ENCODE data around the gene TEKT5.

TEKT5 gene

DNA sequence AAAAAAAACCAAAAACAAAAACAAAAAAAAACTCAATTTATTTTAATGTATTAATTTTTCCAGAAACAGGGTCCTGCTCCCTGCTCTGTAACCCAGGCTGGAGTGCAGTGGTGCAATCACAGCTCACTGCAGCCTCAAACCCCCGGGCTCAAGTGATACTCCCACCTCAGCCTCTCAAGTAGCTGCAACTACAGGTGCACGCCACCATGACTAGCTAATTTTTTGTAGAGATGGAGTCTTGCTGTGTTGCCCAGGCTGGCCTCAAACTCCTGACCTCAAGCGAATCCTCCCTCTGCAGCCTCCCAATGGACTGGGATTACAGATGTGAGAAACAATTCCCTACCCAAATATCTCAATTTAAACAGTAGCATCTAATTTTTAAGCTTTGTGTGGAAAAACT, 89.1 kb downstream of the TEKT5 start:
- no peak for DNase-seq (ENCODE audit: low read depth)
- H3K4me3 ChIP-seq (replicated peaks; ENCODE audit: low read depth, low read length) = no peak overlapping the region
- TF ChIP-seq, protein P1, sequence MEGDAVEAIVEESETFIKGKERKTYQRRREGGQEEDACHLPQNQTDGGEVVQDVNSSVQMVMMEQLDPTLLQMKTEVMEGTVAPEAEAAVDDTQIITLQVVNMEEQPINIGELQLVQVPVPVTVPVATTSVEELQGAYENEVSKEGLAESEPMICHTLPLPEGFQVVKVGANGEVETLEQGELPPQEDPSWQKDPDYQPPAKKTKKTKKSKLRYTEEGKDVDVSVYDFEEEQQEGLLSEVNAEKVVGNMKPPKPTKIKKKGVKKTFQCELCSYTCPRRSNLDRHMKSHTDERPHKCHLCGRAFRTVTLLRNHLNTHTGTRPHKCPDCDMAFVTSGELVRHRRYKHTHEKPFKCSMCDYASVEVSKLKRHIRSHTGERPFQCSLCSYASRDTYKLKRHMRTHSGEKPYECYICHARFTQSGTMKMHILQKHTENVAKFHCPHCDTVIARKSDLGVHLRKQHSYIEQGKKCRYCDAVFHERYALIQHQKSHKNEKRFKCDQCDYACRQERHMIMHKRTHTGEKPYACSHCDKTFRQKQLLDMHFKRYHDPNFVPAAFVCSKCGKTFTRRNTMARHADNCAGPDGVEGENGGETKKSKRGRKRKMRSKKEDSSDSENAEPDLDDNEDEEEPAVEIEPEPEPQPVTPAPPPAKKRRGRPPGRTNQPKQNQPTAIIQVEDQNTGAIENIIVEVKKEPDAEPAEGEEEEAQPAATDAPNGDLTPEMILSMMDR (IDR thresholded peaks at IDR 0.05; ENCODE audit: low read length, missing control alignments) = no peak

DNA sequence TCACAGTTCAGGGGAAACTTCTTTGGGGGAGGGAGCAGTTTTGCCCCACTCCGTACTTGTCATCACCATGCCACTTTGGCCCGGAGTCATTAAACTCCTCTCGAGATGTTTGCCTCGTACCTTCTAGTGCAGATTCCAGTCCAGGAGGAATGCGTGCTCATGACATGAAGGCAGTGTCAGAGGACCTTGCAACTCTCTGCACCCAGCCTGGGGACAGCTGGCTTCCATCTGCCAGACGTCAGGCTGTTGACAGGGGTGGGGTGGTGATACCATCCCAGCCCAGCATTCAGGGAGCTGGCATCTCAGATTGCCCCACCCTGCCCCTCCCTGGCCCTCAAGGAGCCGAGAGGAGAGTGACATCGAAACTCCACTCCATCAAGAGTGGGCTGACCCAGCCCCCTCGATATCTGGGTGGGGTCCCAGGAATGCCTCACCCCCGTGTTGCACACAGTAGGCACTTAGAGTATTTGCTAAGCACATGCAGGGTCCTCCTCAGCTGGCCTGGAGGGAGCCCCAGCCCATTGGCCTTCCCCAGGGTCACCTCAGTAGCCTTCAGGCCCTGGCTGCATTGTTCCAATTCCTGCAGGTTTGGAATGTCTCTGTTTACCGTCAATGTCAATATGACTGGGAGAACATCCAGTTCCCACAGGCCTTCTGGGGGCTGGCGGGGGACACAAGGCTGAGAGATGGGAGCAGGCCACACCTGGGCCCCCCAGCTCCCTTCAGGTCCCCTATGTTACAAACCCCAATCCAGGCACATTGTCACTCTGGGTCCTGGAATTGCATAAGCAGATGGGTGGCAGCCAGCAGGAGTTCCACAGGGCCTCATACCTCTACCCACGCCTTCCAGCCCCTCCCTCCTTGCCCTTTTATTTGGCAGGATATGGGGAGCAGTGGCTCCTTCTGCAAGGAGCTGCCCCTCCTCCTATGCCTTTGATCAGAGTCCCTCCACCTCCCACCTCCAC, 93.0 kb downstream of the TEKT5 start:
- no peak overlapping the region for H3K4me3 ChIP-seq (replicated peaks; ENCODE audit: low read depth, low read length)
- no peak for DNase-seq (ENCODE audit: low read depth)
- TF ChIP-seq, protein P1 (IDR thresholded peaks at IDR 0.05; ENCODE audit: low read length, missing control alignments) = no peak

DNA sequence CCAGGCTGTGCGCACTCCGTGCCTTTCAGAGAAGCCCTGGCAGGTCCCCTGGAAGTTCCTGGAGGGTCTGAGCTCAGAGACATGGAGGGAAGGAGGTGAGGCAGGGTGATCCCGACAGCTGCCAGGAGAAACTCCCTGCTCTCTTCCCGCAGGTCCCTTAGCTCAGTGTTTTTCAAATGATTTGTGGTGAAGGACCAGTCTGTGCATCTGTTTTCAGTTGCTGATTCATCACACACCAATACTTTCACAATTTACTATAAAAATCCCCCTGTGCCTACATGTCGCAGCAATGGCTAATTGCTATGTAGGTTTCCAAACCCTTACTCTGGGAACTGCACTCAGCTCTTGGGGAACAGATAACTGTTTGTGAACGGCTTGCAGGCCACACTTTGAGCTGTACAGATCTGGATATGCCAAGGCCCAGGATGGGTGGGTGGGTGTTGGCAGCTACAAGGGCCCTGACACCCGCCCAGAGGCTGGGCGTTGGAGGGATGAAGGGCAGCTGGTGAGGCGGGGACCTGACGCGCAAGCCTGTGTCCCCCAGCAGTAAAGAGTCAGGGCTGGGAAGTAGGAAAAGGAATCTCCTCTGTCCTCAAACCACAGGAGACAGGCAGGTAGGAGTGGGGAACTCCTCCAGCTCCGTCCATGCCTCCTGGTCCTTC, 93.8 kb downstream of the TEKT5 start:
- no peak overlapping the region for H3K4me3 ChIP-seq (replicated peaks; ENCODE audit: low read depth, low read length)
- TF ChIP-seq, protein P1 (IDR thresholded peaks at IDR 0.05; ENCODE audit: low read length, missing control alignments) = no peak
- DNase-seq (ENCODE audit: low read depth) = no peak

DNA sequence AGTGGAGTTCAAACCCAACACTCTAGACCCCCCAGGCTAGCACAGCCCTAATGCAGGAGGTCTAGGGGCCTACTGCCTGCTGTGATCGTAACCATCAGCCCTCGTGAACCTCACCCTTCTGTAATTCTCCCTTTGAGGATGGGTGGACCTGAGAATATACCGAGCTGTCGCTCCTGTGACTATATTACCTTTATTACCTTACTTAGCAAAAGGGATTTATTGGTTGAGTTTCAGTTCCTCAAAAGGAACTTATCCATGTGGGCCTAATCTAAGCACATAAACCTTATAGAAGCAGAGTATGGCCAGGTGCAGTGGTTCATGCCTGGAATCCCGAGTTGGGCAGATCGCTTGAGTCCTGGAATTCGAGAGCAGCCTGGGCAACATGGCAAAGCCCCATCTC, 95.1 kb downstream of the TEKT5 start:
- TF ChIP-seq, protein P1 (IDR thresholded peaks at IDR 0.05; ENCODE audit: low read length, missing control alignments) = no peak
- H3K4me3 ChIP-seq (replicated peaks; ENCODE audit: low read depth, low read length) = no peak overlapping the region
- DNase-seq (ENCODE audit: low read depth) = no peak

DNA sequence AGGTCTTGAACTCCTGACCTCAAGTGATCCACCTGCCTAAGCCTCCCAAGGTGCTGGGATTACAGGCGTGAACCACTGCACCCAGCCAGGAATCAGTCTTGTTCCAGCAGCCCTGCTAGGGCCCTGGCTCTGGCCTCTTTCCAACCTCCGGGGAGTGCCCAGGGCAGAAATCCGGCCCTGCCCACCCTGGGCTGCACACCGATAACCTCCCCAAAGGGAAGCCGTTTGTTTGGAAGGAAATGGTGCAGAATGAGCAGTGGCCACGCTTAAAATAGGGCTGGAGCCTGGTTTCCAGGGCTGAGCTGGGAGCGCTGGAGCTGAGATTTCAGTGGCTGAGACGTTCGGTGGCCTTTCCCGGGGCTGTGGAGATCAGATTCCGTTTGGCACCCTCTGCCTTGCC, 96.6 kb downstream of the TEKT5 start:
- DNase-seq (ENCODE audit: low read depth) = no peak
- no peak overlapping the region for H3K4me3 ChIP-seq (replicated peaks; ENCODE audit: low read depth, low read length)
- TF ChIP-seq, protein P1 (IDR thresholded peaks at IDR 0.05; ENCODE audit: low read length, missing control alignments) = no peak

DNA sequence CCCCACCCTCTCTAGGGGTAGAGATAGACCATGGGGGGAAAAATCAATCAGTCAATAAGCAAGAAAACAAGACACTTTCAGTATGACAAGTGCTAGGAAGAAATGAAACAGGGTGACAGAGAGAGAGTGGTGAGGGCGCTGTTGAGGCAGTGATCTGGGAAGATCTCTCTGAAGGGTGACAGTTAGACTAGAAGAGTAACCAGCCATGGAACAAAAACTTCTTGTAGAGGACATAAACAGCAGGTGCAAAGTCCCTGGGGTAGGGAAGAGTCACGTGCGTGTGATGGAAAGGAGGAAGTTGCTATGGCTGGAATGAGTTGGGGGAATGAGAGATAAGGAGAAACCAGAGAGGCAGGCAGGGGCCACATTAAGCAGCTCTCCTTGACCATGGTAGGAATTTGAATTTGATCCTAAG, 97.5 kb downstream of the TEKT5 start:
- TF ChIP-seq, protein P1 (IDR thresholded peaks at IDR 0.05; ENCODE audit: low read length, missing control alignments) = no peak
- no peak overlapping the region for H3K4me3 ChIP-seq (replicated peaks; ENCODE audit: low read depth, low read length)
- no peak for DNase-seq (ENCODE audit: low read depth)

All from fibroblast of pulmonary artery (primary cell).